ENCODE data around the gene PLEKHO2. TPM values are rescaled to one million over a fixed set of nuclear protein-coding genes. Genes with fewer than 3 reads are reported as not detected.

Gene PLEKHO2
- total and polyA plus RNA-seq, 2 experiments from 2014 or later = 30.7 to 35.3 TPM

GRCh38 chr15:64800476-64800875 is 41.2 kb upstream of the PLEKHO2 start:
- DNase-seq = no peak
- Histone ChIP-seq H3K9ac (no peak overlapping the region), H3K9me2 (ENCODE audit: insufficient read depth) (no peaks in the 10 kb centered on the region), H3K79me2 (ENCODE audit: insufficient read depth) (no peaks in the 10 kb centered on the region), H3K4me1 (ENCODE audit: insufficient read depth) (no peaks in the 10 kb centered on the region), H3F3A (ENCODE audit: insufficient read depth) (no peaks in the 10 kb centered on the region), H4K20me1 (ENCODE audit: insufficient read depth) (no peaks in the 10 kb centered on the region), H3K36me3 (ENCODE audit: low read depth) (no peaks in the 10 kb centered on the region), H3K4me3 (no peak overlapping the region), H3K27me3 (replicated peaks; ENCODE audit: insufficient read depth) (no peaks in the 10 kb centered on the region), H3K4me2 (ENCODE audit: unreplicated experiment) (no peak overlapping the region), H2AFZ (no peak overlapping the region), H3K9me3 (ENCODE audit: low read depth) (no peaks in the 10 kb centered on the region), H3K27ac (no peak overlapping the region)
- no peak for TF ChIP-seq EZH2 (IDR thresholded peaks at IDR 0.05; ENCODE audit: insufficient read depth, poor library complexity, severe bottlenecking)
- no peak for TF ChIP-seq EZH2phosphoT487 (IDR thresholded peaks at IDR 0.05; ENCODE audit: insufficient read depth, low read depth)
- 92 to 93% methylated on average over 2 of the region's 2 CpGs for WGBS, 2 experiments (ENCODE audit: low coverage in 1 of 2, low lambda C conversion rate in 2 of 2, missing lambda C conversion rate in 2 of 2)
- in situ Hi-C loops (cut with MboI) = no loop called here

- 96 to 100% methylated on average over 1 of the region's 1 CpG for WGBS, 2 experiments (ENCODE audit: low coverage in 1 of 2, low lambda C conversion rate in 2 of 2, missing lambda C conversion rate in 2 of 2)
- Histone ChIP-seq H3K79me2 (ENCODE audit: insufficient read depth) (no peaks in the 10 kb centered on the region), H3K27me3 (replicated peaks; ENCODE audit: insufficient read depth) (0 out of 2 replicates have a peak, but pooled peaks cover 2% of the 10 kb centered on the region), H2AFZ (no peak overlapping the region), H4K20me1 (ENCODE audit: insufficient read depth) (no peaks in the 10 kb centered on the region), H3K27ac (no peak overlapping the region), H3K9ac (no peak overlapping the region), H3K4me1 (ENCODE audit: insufficient read depth) (no peaks in the 10 kb centered on the region), H3K9me3 (ENCODE audit: low read depth) (no peaks in the 10 kb centered on the region), H3K9me2 (ENCODE audit: insufficient read depth) (no peaks in the 10 kb centered on the region), H3K36me3 (ENCODE audit: low read depth) (no peaks in the 10 kb centered on the region), H3K4me3 (no peak overlapping the region), H3F3A (ENCODE audit: insufficient read depth) (no peaks in the 10 kb centered on the region), H3K4me2 (ENCODE audit: unreplicated experiment) (no peak overlapping the region)
- in situ Hi-C loops (cut with MboI) = no loop called here
- no peak for DNase-seq
- TF ChIP-seq EZH2phosphoT487 (IDR thresholded peaks at IDR 0.05; ENCODE audit: insufficient read depth, low read depth) = no peak
- no peak for TF ChIP-seq EZH2 (IDR thresholded peaks at IDR 0.05; ENCODE audit: insufficient read depth, poor library complexity, severe bottlenecking)
Measured at GRCh38 chr15:64803526-64803925, 38.2 kb upstream of the PLEKHO2 start.

GRCh38 chr15:64804619-64805018 is 37.1 kb upstream of the PLEKHO2 start:
- H3K4me3 ChIP-seq = no peak overlapping the region
- no peak for DNase-seq
- no peak overlapping the region for H3K27ac ChIP-seq
- no peaks in the 10 kb centered on the region for H3F3A ChIP-seq (ENCODE audit: insufficient read depth)
- H4K20me1 ChIP-seq (ENCODE audit: insufficient read depth) = no peaks in the 10 kb centered on the region
- H3K4me1 ChIP-seq (ENCODE audit: insufficient read depth) = no peaks in the 10 kb centered on the region
- no peak overlapping the region for H3K4me2 ChIP-seq (ENCODE audit: unreplicated experiment)
- in situ Hi-C loops (cut with MboI) = no loop called here
- 0 out of 2 replicates have a peak, but pooled peaks cover 8% of the 10 kb centered on the region for H3K27me3 ChIP-seq (replicated peaks; ENCODE audit: insufficient read depth)
- H3K9me2 ChIP-seq (ENCODE audit: insufficient read depth) = no peaks in the 10 kb centered on the region
- H3K36me3 ChIP-seq (ENCODE audit: low read depth) = no peaks in the 10 kb centered on the region
- TF ChIP-seq EZH2phosphoT487 (IDR thresholded peaks at IDR 0.05; ENCODE audit: insufficient read depth, low read depth) = no peak
- TF ChIP-seq EZH2 (IDR thresholded peaks at IDR 0.05; ENCODE audit: insufficient read depth, poor library complexity, severe bottlenecking) = no peak
- H2AFZ ChIP-seq = no peak overlapping the region
- H3K79me2 ChIP-seq (ENCODE audit: insufficient read depth) = no peaks in the 10 kb centered on the region
- no peak overlapping the region for H3K9ac ChIP-seq
- H3K9me3 ChIP-seq (ENCODE audit: low read depth) = no peaks in the 10 kb centered on the region
- 39 to 45% methylated on average over 2 of the region's 2 CpGs for WGBS, 2 experiments (ENCODE audit: low coverage in 1 of 2, low lambda C conversion rate in 2 of 2, missing lambda C conversion rate in 2 of 2)

- Histone ChIP-seq H3K9me3 (ENCODE audit: low read depth) (no peaks in the 10 kb centered on the region), H3F3A (ENCODE audit: insufficient read depth) (no peaks in the 10 kb centered on the region), H4K20me1 (ENCODE audit: insufficient read depth) (no peaks in the 10 kb centered on the region), H2AFZ (no peak overlapping the region), H3K27ac (no peak overlapping the region), H3K27me3 (replicated peaks; ENCODE audit: insufficient read depth) (0 out of 2 replicates have a peak, but pooled peaks cover 8% of the 10 kb centered on the region), H3K9me2 (ENCODE audit: insufficient read depth) (no peaks in the 10 kb centered on the region), H3K79me2 (ENCODE audit: insufficient read depth) (no peaks in the 10 kb centered on the region), H3K36me3 (ENCODE audit: low read depth) (no peaks in the 10 kb centered on the region), H3K4me2 (ENCODE audit: unreplicated experiment) (no peak overlapping the region), H3K4me1 (ENCODE audit: insufficient read depth) (no peaks in the 10 kb centered on the region), H3K4me3 (no peak overlapping the region), H3K9ac (no peak overlapping the region)
- in situ Hi-C loops (cut with MboI) = no loop called here
- no peak for DNase-seq
- WGBS, 2 experiments (ENCODE audit: low coverage in 1 of 2, low lambda C conversion rate in 2 of 2, missing lambda C conversion rate in 2 of 2) = 77 to 84% methylated on average over 6 of the region's 6 CpGs
- TF ChIP-seq EZH2 (IDR thresholded peaks at IDR 0.05; ENCODE audit: insufficient read depth, poor library complexity, severe bottlenecking) (no peak), EZH2phosphoT487 (IDR thresholded peaks at IDR 0.05; ENCODE audit: insufficient read depth, low read depth) (no peak)
Measured at GRCh38 chr15:64806509-64806908, 35.2 kb upstream of the PLEKHO2 start.
